Adrenal gland (tissue), 5 donors: ENCODE data around the gene TBL1Y.

Experiments used
- CTCF ChIP-seq, 6 experiments: fragments of 450-650 bp in 4 of 6; fragments of 200-600 bp in 2 of 6; sonication (generic) in 1 of 6; IDR thresholded peaks; 1 replicate in 5 of 6; 2 replicates in 1 of 6; pipeline versions ENCODE4 v1.5.1 to v1.8.0; 2016 to 2021; ENCODE audit warnings: antibody characterized with exemption in 6 of 6, mild to moderate bottlenecking in 2 of 6, moderate library complexity in 1 of 6
- POLR2A ChIP-seq, 2 donors: fragments of 450-650 bp; IDR thresholded peaks; one replicate each; pipeline ENCODE4 v1.6.1; 2017; ENCODE audit warnings: antibody characterized with exemption in 2 of 2, mild to moderate bottlenecking in 2 of 2, moderate library complexity in 1 of 2
- donor health status: DM: no; HTN: no; CAD: no.

- TF ChIP-seq CTCF (IDR thresholded peaks at IDR 0.05) (no peak), POLR2A (IDR thresholded peaks at IDR 0.05) (no peak)
These were observed 2.9 kb downstream of the TBL1Y start for GRCh38 chrY:6913362-6913761.
